Esophagus squamous epithelium (tissue), 5 donors: ENCODE measurements around the gene TMTC2. TPM values are rescaled to one million over a fixed set of nuclear protein-coding genes. Genes with fewer than 3 reads are reported as not detected.

ENCODE experiments used
- DNase-seq: peaks from one replicate; lab custom pipeline; 2025; lab: John Stamatoyannopoulos, UW
- H3K27ac ChIP-seq, 4 donors: fragments of 200-600 bp; sonication (generic); one replicate each; pipeline ENCODE4 v1.5.1; 2016 to 2019; ENCODE audit warnings: mild to moderate bottlenecking in 1 of 4
- H3K27me3 ChIP-seq, 4 donors: fragments of 200-600 bp; sonication (generic); 1 replicate in 3 of 4; 2 replicates in 1 of 4; pipeline versions ENCODE4 v1.5.1 to v1.6.0; 2017 to 2021; ENCODE audit warnings: antibody characterized with exemption in 1 of 4
- H3K36me3 ChIP-seq, 3 donors: fragments of 200-600 bp; sonication (generic); one replicate each; pipeline ENCODE4 v1.5.1; 2016 to 2019
- H3K4me1 ChIP-seq, 3 donors: fragments of 200-600 bp; sonication (generic); one replicate each; pipeline ENCODE4 v1.5.1; 2017 to 2019
- H3K4me3 ChIP-seq, 4 donors: fragments of 200-600 bp; sonication (generic); 1 replicate in 3 of 4; 2 replicates in 1 of 4; pipeline ENCODE4 v1.5.1; 2016 to 2019; ENCODE audit warnings: mild to moderate bottlenecking in 2 of 4, moderate library complexity in 1 of 4
- H3K9me3 ChIP-seq, 3 donors: fragments of 200-600 bp; sonication (generic); one replicate each; pipeline ENCODE4 v1.5.1; 2016 to 2019
- POLR2A ChIP-seq, 4 donors: fragments of 450-650 bp; IDR thresholded peaks; one replicate each; pipeline ENCODE4 v1.6.1; 2017; ENCODE audit warnings: antibody characterized with exemption in 4 of 4, mild to moderate bottlenecking in 4 of 4, moderate library complexity in 3 of 4
- WGBS, 2 donors: methylation state at CpG; one replicate each; pipeline ENCODE4 v1.1.5; 2018; 5-methylcytosine and 5-hydroxymethylcytosine counted together
- intact Hi-C: fragments of 100-400 bp; cut with DNase I; formaldehyde crosslinking; loops from one replicate; pipeline ENCODE4 v1.15.0; 2022
- total RNA-seq, 4 donors: library from RNA; depleted of rRNA; stranded (reverse); fragments of >200 nt; gene quantifications; one replicate each; pipeline ENCODE4 v1.1.0, GENCODE V29; 2016
- TF ChIP-seq, protein P1 (sequence below), 6 experiments: fragments of 450-650 bp in 4 of 6; fragments of 200-600 bp in 2 of 6; sonication (generic) in 2 of 6; IDR thresholded peaks; one replicate each; pipeline ENCODE4 v1.5.1; 2016 to 2019; ENCODE audit warnings: antibody characterized with exemption in 6 of 6, mild to moderate bottlenecking in 4 of 6, moderate library complexity in 4 of 6
- donor health status: DM: yes; HTN: yes; CAD: no.

The TMTC2 gene
- total RNA-seq, 4 donors from 2014 or later, result 18.3 to 27.0 (median 21.8) TPM

GRCh38 chr12:82694970-82695369 lies 8.3 kb downstream of the TMTC2 start:
- 68 to 83% methylated on average over 2 of the region's 2 CpGs for WGBS, 2 donors
- intact Hi-C loops, result no loop called here
- Histone ChIP-seq H3K4me1 (peaks cover 0 to 3% (median 0%) of the 10 kb centered on the region in 3 donors), H3K27ac (no peak overlapping the region), H3K36me3 (peaks cover 0 to 21% (median 0%) of the 10 kb centered on the region in 3 donors), H3K4me3 (no peak overlapping the region), H3K27me3 (no peaks in the 10 kb centered on the region), H3K9me3 (no peaks in the 10 kb centered on the region)
- DNase-seq, result no peak
- TF ChIP-seq, protein P1, sequence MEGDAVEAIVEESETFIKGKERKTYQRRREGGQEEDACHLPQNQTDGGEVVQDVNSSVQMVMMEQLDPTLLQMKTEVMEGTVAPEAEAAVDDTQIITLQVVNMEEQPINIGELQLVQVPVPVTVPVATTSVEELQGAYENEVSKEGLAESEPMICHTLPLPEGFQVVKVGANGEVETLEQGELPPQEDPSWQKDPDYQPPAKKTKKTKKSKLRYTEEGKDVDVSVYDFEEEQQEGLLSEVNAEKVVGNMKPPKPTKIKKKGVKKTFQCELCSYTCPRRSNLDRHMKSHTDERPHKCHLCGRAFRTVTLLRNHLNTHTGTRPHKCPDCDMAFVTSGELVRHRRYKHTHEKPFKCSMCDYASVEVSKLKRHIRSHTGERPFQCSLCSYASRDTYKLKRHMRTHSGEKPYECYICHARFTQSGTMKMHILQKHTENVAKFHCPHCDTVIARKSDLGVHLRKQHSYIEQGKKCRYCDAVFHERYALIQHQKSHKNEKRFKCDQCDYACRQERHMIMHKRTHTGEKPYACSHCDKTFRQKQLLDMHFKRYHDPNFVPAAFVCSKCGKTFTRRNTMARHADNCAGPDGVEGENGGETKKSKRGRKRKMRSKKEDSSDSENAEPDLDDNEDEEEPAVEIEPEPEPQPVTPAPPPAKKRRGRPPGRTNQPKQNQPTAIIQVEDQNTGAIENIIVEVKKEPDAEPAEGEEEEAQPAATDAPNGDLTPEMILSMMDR (IDR thresholded peaks at IDR 0.05), result no peak
- no peak for TF ChIP-seq POLR2A (IDR thresholded peaks at IDR 0.05)

GRCh38 chr12:82695531-82695930 lies 8.8 kb downstream of the TMTC2 start:
- WGBS, 2 donors, result 86 to 90% methylated on average over 2 of the region's 2 CpGs
- Histone ChIP-seq H3K27ac (no peak overlapping the region), H3K36me3 (peaks cover 0 to 21% (median 0%) of the 10 kb centered on the region in 3 donors), H3K27me3 (no peaks in the 10 kb centered on the region), H3K4me1 (no peaks in the 10 kb centered on the region), H3K9me3 (no peaks in the 10 kb centered on the region), H3K4me3 (no peak overlapping the region)
- DNase-seq, result no peak
- intact Hi-C loops, result no loop called here
- TF ChIP-seq, protein P1 (IDR thresholded peaks at IDR 0.05), result no peak
- TF ChIP-seq POLR2A (IDR thresholded peaks at IDR 0.05), result no peak

DNA sequence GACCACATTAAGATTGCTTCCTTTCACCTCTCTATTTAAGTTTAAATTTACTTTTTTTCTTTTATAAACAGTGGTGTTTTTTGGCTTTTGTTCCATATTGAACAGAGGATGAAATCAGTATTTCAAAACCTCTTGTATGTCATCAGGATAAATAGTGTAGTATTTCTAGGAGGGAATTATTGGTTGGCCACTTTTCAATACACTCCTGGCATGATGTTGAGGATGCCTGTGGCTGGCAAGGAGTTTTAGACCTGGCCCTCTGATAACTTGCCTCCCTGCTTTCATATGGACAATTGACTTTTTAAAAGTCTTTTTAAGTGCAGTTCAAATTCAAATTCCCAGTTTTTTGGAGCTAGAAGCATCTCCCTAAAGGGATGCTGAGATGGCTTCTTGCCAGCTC lies 9.8 kb downstream of the TMTC2 start:
- Histone ChIP-seq H3K27ac (no peak overlapping the region), H3K36me3 (peaks cover 0 to 21% (median 0%) of the 10 kb centered on the region in 3 donors), H3K4me3 (no peak overlapping the region), H3K4me1 (no peaks in the 10 kb centered on the region), H3K27me3 (no peaks in the 10 kb centered on the region), H3K9me3 (no peaks in the 10 kb centered on the region)
- TF ChIP-seq POLR2A (IDR thresholded peaks at IDR 0.05), result no peak
- TF ChIP-seq, protein P1 (IDR thresholded peaks at IDR 0.05), result no peak
- intact Hi-C loops, result no loop called here
- DNase-seq, result no peak

DNA sequence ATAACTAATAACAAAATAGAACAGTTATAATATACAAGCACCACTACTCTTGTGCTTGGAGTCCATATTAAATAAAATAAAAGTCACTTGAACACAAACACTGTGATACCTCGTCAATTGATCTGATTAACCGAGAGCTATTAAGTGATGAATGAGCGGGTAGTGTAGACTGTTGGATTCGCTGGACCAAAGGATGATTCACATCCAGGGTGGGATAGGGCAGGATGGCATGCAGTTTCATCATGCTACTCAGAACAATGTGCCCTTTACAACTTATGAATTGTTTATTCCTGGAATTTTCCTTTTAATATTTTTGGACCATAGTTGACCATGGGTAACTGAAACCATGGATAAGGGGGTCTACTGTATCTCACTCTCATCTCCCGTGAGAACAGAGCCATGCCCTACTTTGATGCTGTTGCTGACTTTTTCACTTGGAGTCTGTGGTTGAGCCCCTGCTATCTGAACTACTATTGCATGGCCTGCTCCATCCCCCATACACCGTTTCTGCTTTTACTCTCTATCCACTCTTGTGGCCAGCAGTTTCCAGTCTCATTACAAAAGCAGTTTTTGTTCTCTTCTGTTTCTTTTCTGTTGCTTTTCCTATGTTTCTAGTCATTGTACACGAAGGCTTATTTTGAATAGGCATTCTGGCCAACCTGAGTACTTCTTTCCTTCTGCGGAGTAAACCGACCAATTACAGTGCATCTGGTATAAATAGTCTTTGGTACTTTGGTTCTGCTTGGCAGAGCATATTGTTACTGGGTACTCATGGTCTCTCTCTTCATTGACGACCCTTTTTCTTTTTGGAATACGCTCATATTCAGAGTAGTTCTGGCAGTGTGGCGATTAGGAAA lies 12.2 kb downstream of the TMTC2 start:
- no peak overlapping the region for H3K4me3 ChIP-seq
- no peaks in the 10 kb centered on the region for H3K9me3 ChIP-seq
- TF ChIP-seq, protein P1 (IDR thresholded peaks at IDR 0.05), result no peak
- no peak for TF ChIP-seq POLR2A (IDR thresholded peaks at IDR 0.05)
- H3K36me3 ChIP-seq, result peaks cover 0 to under 1% (median 0%) of the 10 kb centered on the region in 3 donors
- WGBS, 2 donors, result 87 to 88% methylated on average over 12 of the region's 12 CpGs
- no peaks in the 10 kb centered on the region for H3K4me1 ChIP-seq
- no peak for DNase-seq
- no peak overlapping the region for H3K27ac ChIP-seq
- H3K27me3 ChIP-seq, result no peaks in the 10 kb centered on the region
- intact Hi-C loops, result no loop called here

- Histone ChIP-seq H3K4me3 (no peak overlapping the region), H3K36me3 (no peaks in the 10 kb centered on the region), H3K27ac (no peak overlapping the region), H3K27me3 (no peaks in the 10 kb centered on the region), H3K9me3 (no peaks in the 10 kb centered on the region), H3K4me1 (peaks cover 0 to 4% (median 0%) of the 10 kb centered on the region in 3 donors)
- DNase-seq, result no peak
- intact Hi-C loops, result no loop called here
- WGBS, 2 donors, result 81 to 86% methylated on average over 3 of the region's 3 CpGs
- TF ChIP-seq POLR2A (IDR thresholded peaks at IDR 0.05), result no peak
- TF ChIP-seq, protein P1 (IDR thresholded peaks at IDR 0.05), result no peak
Measured at GRCh38 chr12:82705774-82706173, 19.1 kb downstream of the TMTC2 start.
